GM10248 (cell line): ENCODE measurements around the gene AGPAT2.

ENCODE experiments used
- CTCF ChIA-PET: fragments of 300-600 bp; sonication (Branson Sonifier 250); formaldehyde crosslinking; extraction: SDS; loops from one replicate; lab custom pipeline; 2021; ENCODE audit warnings: antibody characterized with exemption; lab: Yijun Ruan, JAX
- POLR2A ChIA-PET: fragments of 350-650 bp; sonication (Branson Sonifier 250); formaldehyde crosslinking; extraction: SDS; loops from one replicate; lab custom pipeline; 2020; ENCODE audit warnings: antibody characterized with exemption; lab: Yijun Ruan, JAX
- DNase-seq: peaks from one replicate; pipeline ENCODE4 v3.0.0; 2012; ENCODE audit errors: extremely low spot score
- CTCF ChIP-seq: IDR thresholded peaks from 2 replicates; pipeline ENCODE4 v1.5.1; 2012; ENCODE audit warnings: mild to moderate bottlenecking, low read depth; ENCODE audit errors: extremely low read depth, missing control alignments, control extremely low read depth

The AGPAT2 gene

GRCh38 chr9:136673975-136674785 is 13.1 kb downstream of the AGPAT2 start:
- CTCF ChIA-PET: interaction anchor here (3.0 to 4.0 kb wide), 2 partner anchors 8 to 22 kb away, joined by 20 to 44 read pairs; no protein-coding TSS in a partner anchor
- POLR2A ChIA-PET: no interaction called here
- DNase-seq: no peak
- TF ChIP-seq CTCF: no peak

- no peak for DNase-seq
- ChIA-PET POLR2A (no interaction called here), CTCF (interaction anchor here (0.6 to 4.0 kb wide), 9 partner anchors 9 to 189 kb away, joined by 3 to 44 read pairs (median 6); no protein-coding TSS in a partner anchor)
- no peak for TF ChIP-seq CTCF
These were observed 13.9 kb downstream of the AGPAT2 start for GRCh38 chr9:136673088-136673974.

GRCh38 chr9:136672431-136673087 is 14.7 kb downstream of the AGPAT2 start:
- ChIA-PET POLR2A (no interaction called here), CTCF (interaction anchor here (0.6 to 4.0 kb wide), 19 partner anchors 9 to 363 kb away, joined by 3 to 44 read pairs (median 6); partner anchors contain the start of gene AGPAT2)
- TF ChIP-seq CTCF: no peak
- DNase-seq: no peak

- POLR2A ChIA-PET: no interaction called here
These were observed 15.4 kb downstream of the AGPAT2 start for GRCh38 chr9:136671646-136672430.

GRCh38 chr9:136671254-136671614 is 16.0 kb downstream of the AGPAT2 start:
- CTCF ChIA-PET: interaction anchor here (0.8 to 4.0 kb wide), 19 partner anchors 10 to 188 kb away, joined by 3 to 44 read pairs (median 6); partner anchors contain the start of gene AGPAT2
- POLR2A ChIA-PET: no interaction called here
- DNase-seq: no peak
- no peak for TF ChIP-seq CTCF

More at GRCh38 chr9:136671646-136672430, 15.4 kb downstream of the AGPAT2 start:
- DNase-seq: peak; percentile 81
- CTCF ChIA-PET: interaction anchor here (0.7 to 4.0 kb wide), 25 partner anchors 8 to 363 kb away, joined by 3 to 44 read pairs (median 5); partner anchors contain the start of gene AGPAT2
- peak; percentile 94 for TF ChIP-seq CTCF
